ENCODE data around the gene CNOT8.
"Not testable (repeated sequence)": the region's sequence is repeated elsewhere in the genome, so short reads cannot be mapped to it uniquely, and the experiment has no call there.

Gene CNOT8

DNA sequence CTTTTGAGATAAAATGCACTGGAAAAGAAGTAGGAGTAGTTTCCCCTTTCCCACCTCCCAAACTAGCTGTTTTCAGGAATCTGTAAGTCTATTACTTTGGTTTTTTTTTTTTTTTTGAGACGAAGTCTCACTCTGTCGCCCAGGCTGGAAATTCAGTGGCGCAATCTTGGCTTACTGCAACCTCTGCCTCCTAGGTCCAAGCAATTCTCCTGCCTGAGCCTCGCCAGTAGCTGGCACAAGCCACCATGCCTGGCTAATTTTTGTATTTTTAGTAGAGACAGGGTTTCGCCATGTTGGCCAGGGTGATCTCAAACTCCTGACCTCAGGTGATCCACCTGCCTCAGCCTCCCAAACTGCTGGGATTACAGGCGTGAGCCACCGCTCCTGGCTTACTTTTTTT is 47.2 kb downstream of the CNOT8 start:
- not testable (repeated sequence) for DNase-seq (ENCODE audit: insufficient read length, low spot score)

DNA sequence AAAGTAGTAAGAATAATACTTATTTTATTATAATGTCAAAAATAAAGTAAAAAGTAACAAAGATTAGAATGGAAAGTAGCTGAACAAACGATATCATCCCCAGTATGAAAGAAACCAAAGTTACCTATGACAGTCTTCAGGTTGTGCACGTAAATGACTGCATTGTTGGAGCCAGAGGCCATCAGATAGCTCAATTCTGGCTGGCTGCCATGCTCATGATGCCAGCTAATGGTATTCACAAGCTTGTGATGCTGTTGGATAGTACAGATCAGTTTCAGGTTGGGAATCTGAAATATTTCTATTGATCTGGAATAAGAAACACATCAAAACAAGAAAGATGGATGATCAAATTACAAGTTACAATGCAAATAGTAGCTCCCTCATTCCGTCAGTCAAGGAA is 58.4 kb downstream of the CNOT8 start:
- DNase-seq (ENCODE audit: insufficient read length, low spot score) (no peak), FAIRE-seq (no peak)

More for the DNA sequence above, 47.2 kb downstream of the CNOT8 start:
- not testable (repeated sequence) for FAIRE-seq

- FAIRE-seq (no peak), DNase-seq (ENCODE audit: insufficient read length, low spot score) (no peak)
Measured at GRCh38 chr5:154917757-154918156, 59.3 kb downstream of the CNOT8 start.

DNA sequence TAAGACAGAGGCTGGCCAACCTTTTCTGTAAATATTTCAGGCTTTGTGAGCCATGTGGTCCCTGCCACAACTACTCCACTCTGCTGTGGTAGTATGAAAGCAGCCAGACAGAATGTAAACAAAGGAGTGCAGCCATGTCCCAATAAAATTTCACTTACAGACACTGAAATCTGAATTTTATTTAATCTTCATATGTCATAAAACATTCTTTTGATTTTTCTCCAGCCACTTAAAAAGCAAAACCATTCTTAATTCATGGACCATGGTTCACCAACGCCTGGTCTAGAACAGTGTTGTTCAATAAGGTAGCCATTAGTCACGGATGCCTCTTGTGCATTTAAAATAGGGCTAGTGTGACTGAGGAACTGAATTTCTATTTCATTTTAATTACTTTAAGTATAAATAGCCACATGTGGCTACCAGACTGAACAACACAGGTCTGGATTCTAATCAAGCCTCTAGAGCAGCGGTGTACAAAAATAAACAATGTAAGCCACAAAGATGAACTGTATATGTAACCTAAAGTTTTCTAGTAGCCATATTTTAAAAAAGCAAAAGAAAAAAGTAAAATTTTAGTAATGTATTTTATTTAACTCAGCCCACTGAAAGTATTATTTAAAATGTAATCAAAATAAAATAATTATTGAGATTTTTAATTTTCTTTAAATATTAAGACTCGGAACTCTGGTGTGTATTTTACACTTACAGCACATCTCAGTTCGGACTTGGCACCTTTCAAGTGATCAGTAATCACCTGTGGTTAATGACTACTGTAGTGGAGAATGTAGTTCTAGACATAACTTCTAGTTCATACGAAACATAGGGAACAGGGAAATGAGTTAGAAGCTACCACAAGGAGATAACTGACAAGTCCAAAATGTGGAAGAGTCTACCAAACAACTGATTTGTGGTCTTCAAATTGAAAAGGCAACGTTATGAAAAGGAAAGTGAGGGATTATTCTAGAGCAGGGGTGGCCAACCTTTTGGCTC is 65.3 kb downstream of the CNOT8 start:
- FAIRE-seq (no peak), DNase-seq (ENCODE audit: insufficient read length, low spot score) (no peak)
